G401.6 (cell line): ENCODE measurements around the gene PPP1R26.
"Not testable (repeated sequence)": the region's sequence is repeated elsewhere in the genome, so short reads cannot be mapped to it uniquely, and the experiment has no call there.

ENCODE experiments used
- FAIRE-seq: peaks from 2 replicates; lab custom pipeline; 2012; peaks lifted over from hg19 to GRCh38; lab: Jason Lieb, UNC

PPP1R26 gene

GRCh38 chr9:135522931-135523330 is 43.3 kb downstream of the PPP1R26 start:
- FAIRE-seq = no peak

GRCh38 chr9:135523521-135524129 is 44.0 kb downstream of the PPP1R26 start:
- FAIRE-seq = no peak

- FAIRE-seq = no peak
Observed at GRCh38 chr9:135524130-135524861, 44.7 kb downstream of the PPP1R26 start.

GRCh38 chr9:135525241-135526088 is 45.9 kb downstream of the PPP1R26 start:
- FAIRE-seq = no peak

GRCh38 chr9:135526089-135526729 is 46.6 kb downstream of the PPP1R26 start:
- FAIRE-seq = no peak

- FAIRE-seq = no peak
Observed at GRCh38 chr9:135526730-135527571, 47.4 kb downstream of the PPP1R26 start.

- not testable (repeated sequence) for FAIRE-seq
Observed at GRCh38 chr9:135528842-135529435, 49.4 kb downstream of the PPP1R26 start.

GRCh38 chr9:135530146-135530545 is 50.6 kb downstream of the PPP1R26 start:
- no peak for FAIRE-seq

GRCh38 chr9:135531096-135531495 is 51.5 kb downstream of the PPP1R26 start:
- FAIRE-seq = no peak

GRCh38 chr9:135533113-135533512 is 53.5 kb downstream of the PPP1R26 start:
- no peak for FAIRE-seq

- FAIRE-seq = no peak
Observed at GRCh38 chr9:135533674-135534073, 54.1 kb downstream of the PPP1R26 start.

- not testable (repeated sequence) for FAIRE-seq
Observed at GRCh38 chr9:135534192-135534711, 54.7 kb downstream of the PPP1R26 start.

GRCh38 chr9:135534826-135535225 is 55.2 kb downstream of the PPP1R26 start:
- not testable (repeated sequence) for FAIRE-seq

- FAIRE-seq = not testable (repeated sequence)
Observed at GRCh38 chr9:135535631-135536030, 56.0 kb downstream of the PPP1R26 start.

GRCh38 chr9:135536216-135536615 is 56.6 kb downstream of the PPP1R26 start:
- no peak for FAIRE-seq
